ENCODE data around the gene CFAP61. TPM values are rescaled to one million over a fixed set of nuclear protein-coding genes. Genes with fewer than 3 reads are reported as not detected.

CFAP61 gene
- total and polyA plus RNA-seq, 2 experiments from 2014 or later: 0.21 TPM; not detected in 1

- Mint-ChIP-seq H3K4me3 (no peak overlapping the region), H3K27ac (no peak overlapping the region), H3K4me1 (peaks cover 2% of the 10 kb centered on the region; the same call in 1 of the 3 replicates), H3K36me3 (ENCODE audit: low read depth) (no peaks in the 10 kb centered on the region), H3K27me3 (ENCODE audit: insufficient read depth, low read depth, poor library complexity) (peaks cover 2% of the 10 kb centered on the region), H3K9me3 (no peaks in the 10 kb centered on the region)
- no peaks in the 10 kb centered on the region for H3K4me1 ChIP-seq (ENCODE audit: insufficient read depth)
- no peak overlapping the region for H3K4me3 ChIP-seq
- H4K20me1 ChIP-seq (replicated peaks; ENCODE audit: insufficient read depth): no peaks in the 10 kb centered on the region
- ATAC-seq: no peak
- no peak overlapping the region for H3K4me2 ChIP-seq
- TF ChIP-seq ZNF462 (CRISPR knock-in tag; IDR thresholded peaks at IDR 0.05): no peak
- no peak for TF ChIP-seq POLR2AphosphoS5 (IDR thresholded peaks at IDR 0.05; ENCODE audit: low read depth)
- TF ChIP-seq EZH2 (IDR thresholded peaks at IDR 0.05; ENCODE audit: low read depth, unreplicated experiment): no peak
- TF ChIP-seq NANOG (IDR thresholded peaks at IDR 0.05; ENCODE audit: borderline replicate concordance): no peak
- TF ChIP-seq CREB1 (CRISPR knock-in tag; IDR thresholded peaks at IDR 0.05; ENCODE audit: low read depth): no peak
- no peak for TF ChIP-seq CTCF (conservative IDR thresholded peaks at IDR 0.05; ENCODE audit: low read depth in 2 of 2)
- TF ChIP-seq REST (IDR thresholded peaks at IDR 0.05; ENCODE audit: unreplicated experiment): no peak
- no peak for TF ChIP-seq STAT1 (IDR thresholded peaks at IDR 0.05; ENCODE audit: unreplicated experiment)
- TF ChIP-seq ETS1 (IDR thresholded peaks at IDR 0.05): no peak
- no peak for TF ChIP-seq JUNB (IDR thresholded peaks at IDR 0.05; ENCODE audit: unreplicated experiment)
- TF ChIP-seq ZNF114 (CRISPR knock-in tag; IDR thresholded peaks at IDR 0.05): no peak
- TF ChIP-seq ZNF331 (CRISPR knock-in tag; IDR thresholded peaks at IDR 0.05; ENCODE audit: low read depth): no peak
- TF ChIP-seq EZH2phosphoT487 (IDR thresholded peaks at IDR 0.05; ENCODE audit: unreplicated experiment): no peak
- no peak overlapping the region for H3K27ac ChIP-seq (ENCODE audit: low read depth)
- H3K79me2 ChIP-seq (replicated peaks; ENCODE audit: insufficient read depth): no peaks in the 10 kb centered on the region
- no peaks in the 10 kb centered on the region for H3K9me2 ChIP-seq (ENCODE audit: insufficient read depth)
- no peak overlapping the region for H2AFZ ChIP-seq
- DNase-seq (ENCODE audit: low spot score): no peak
- H3K27me3 ChIP-seq (ENCODE audit: insufficient read depth): no peaks in the 10 kb centered on the region
- no peaks in the 10 kb centered on the region for H3K36me3 ChIP-seq (ENCODE audit: insufficient read depth)
- H3F3A ChIP-seq (replicated peaks; ENCODE audit: low read depth): no peaks in the 10 kb centered on the region
These were observed 183.3 kb downstream of the CFAP61 start for GRCh38 chr20:20235681-20236080.

All from GM23338 (cell line).